Left lobe of liver (tissue), 2 donors: ENCODE results near the gene CCDC85B. TPM values are rescaled to one million over a fixed set of nuclear protein-coding genes. Genes with fewer than 3 reads are reported as not detected.
"Not testable (repeated sequence)": the region's sequence is repeated elsewhere in the genome, so short reads cannot be mapped to it uniquely, and the experiment has no call there.

Source experiments
- ATAC-seq: fragments of 200-7000 bp; cut with Tn5 transposase; one replicate; pipeline ENCODE4 v1.9.1; 2020; ENCODE audit warnings: mild to moderate bottlenecking, moderate library complexity
- DNase-seq: peaks from one replicate; pipeline ENCODE4 v3.0.0-alpha.2; 2020; ENCODE audit warnings: low spot score
- total RNA-seq: library from RNA; stranded (reverse); gene quantifications from one replicate; pipeline ENCODE4 v1.2.1, GENCODE V29; 2021
- donor health status: DM: no; HTN: no; CAD: no; lungs with moderate emphysema.
- donor health status: DM: no; HTN: yes; CAD: no.

CCDC85B gene
- total RNA-seq: 7.9 TPM

GRCh38 chr11:65890324-65891218, at the start of gene CCDC85B:
Gene CCDC85B, plus strand, starts transcription at chr11:65890673. Its CDS starts 111 bp downstream, at chr11:65890784.
- DNase-seq: peak; percentile 97
- ATAC-seq: peak; percentile 84

- ATAC-seq: no peak
Measured at GRCh38 chr11:65842144-65842543, 48.3 kb upstream of the CCDC85B start.

GRCh38 chr11:65843811-65844210, 46.7 kb upstream of the CCDC85B start:
- DNase-seq: no peak
- no peak for ATAC-seq

More at GRCh38 chr11:65842144-65842543, 48.3 kb upstream of the CCDC85B start:
- no peak for DNase-seq

- ATAC-seq: no peak
Measured at GRCh38 chr11:65844231-65844872, 46.1 kb upstream of the CCDC85B start.

GRCh38 chr11:65847746-65848145, 42.7 kb upstream of the CCDC85B start:
- DNase-seq: no peak
- no peak for ATAC-seq

More at GRCh38 chr11:65844231-65844872, 46.1 kb upstream of the CCDC85B start:
- no peak for DNase-seq

- ATAC-seq, DNase-seq: not testable (repeated sequence)
Measured at GRCh38 chr11:65848693-65849092, 41.8 kb upstream of the CCDC85B start.

- DNase-seq (no peak), ATAC-seq (no peak)
Measured at GRCh38 chr11:65849366-65849765, 41.1 kb upstream of the CCDC85B start.

- no peak for ATAC-seq
- no peak for DNase-seq
Measured at GRCh38 chr11:65849771-65850216, 40.7 kb upstream of the CCDC85B start.

GRCh38 chr11:65850217-65851082, 40.0 kb upstream of the CCDC85B start:
- no peak for DNase-seq
- ATAC-seq: peak; percentile 18

GRCh38 chr11:65851083-65851579, 39.3 kb upstream of the CCDC85B start:
- no peak for DNase-seq
- ATAC-seq: peak; percentile 21

- DNase-seq (no peak), ATAC-seq (peak; percentile 14)
Measured at GRCh38 chr11:65851811-65852507, 38.5 kb upstream of the CCDC85B start.

GRCh38 chr11:65852508-65853245, 37.8 kb upstream of the CCDC85B start:
- DNase-seq: no peak

GRCh38 chr11:65853246-65853979, 37.1 kb upstream of the CCDC85B start:
- DNase-seq (no peak), ATAC-seq (no peak)

More at GRCh38 chr11:65852508-65853245, 37.8 kb upstream of the CCDC85B start:
- no peak for ATAC-seq

GRCh38 chr11:65854161-65854592, 36.3 kb upstream of the CCDC85B start:
- DNase-seq (no peak), ATAC-seq (no peak)

GRCh38 chr11:65854852-65855837, 35.3 kb upstream of the CCDC85B start:
- ATAC-seq (no peak), DNase-seq (no peak)

GRCh38 chr11:65855927-65856363, 34.5 kb upstream of the CCDC85B start:
- ATAC-seq (no peak), DNase-seq (no peak)
